MCF 10A (cell line): ENCODE measurements around the gene ASMTL. TPM values are rescaled to one million over a fixed set of nuclear protein-coding genes. Genes with fewer than 3 reads are reported as not detected.

ENCODE experiments used
- BruUV-seq: library from RNA; stranded (reverse); fragments of 400-500 nt; replicated peaks from 2 replicates; lab custom pipeline; 2021; lab: Mats Ljungman, UMichigan
- CTCF ChIA-PET: fragments of 300-600 bp; sonication (Branson Sonifier 250); formaldehyde crosslinking; extraction: SDS; loops from one replicate; lab custom pipeline; 2021; ENCODE audit warnings: antibody characterized with exemption, inconsistent platforms; lab: Yijun Ruan, JAX
- POLR2A ChIA-PET: fragments of 300-600, 350-650 bp; sonication (Branson Sonifier 250); formaldehyde crosslinking; extraction: SDS; loops from one replicate; lab custom pipeline; 2020; ENCODE audit warnings: antibody characterized with exemption, inconsistent platforms; lab: Yijun Ruan, JAX
- DNase-seq: peaks from one replicate; pipeline ENCODE4 v3.0.0-alpha.2; 2018; ENCODE audit not compliant: unreplicated experiment
- H3K27ac Mint-ChIP-seq: one replicate; pipeline ENCODE4 v1.8.0; 2022; ENCODE audit warnings: mild to moderate bottlenecking, low read depth, mixed read lengths; ENCODE audit not compliant: unreplicated experiment
- H3K27me3 Mint-ChIP-seq: one replicate; pipeline ENCODE4 v1.8.0; 2022; ENCODE audit warnings: mixed read lengths; ENCODE audit not compliant: insufficient read depth, unreplicated experiment
- H3K36me3 Mint-ChIP-seq: one replicate; pipeline ENCODE4 v1.8.0; 2022; ENCODE audit warnings: mild to moderate bottlenecking, moderate library complexity, mixed read lengths; ENCODE audit not compliant: insufficient read depth, unreplicated experiment
- H3K4me1 Mint-ChIP-seq: one replicate; pipeline ENCODE4 v1.8.0; 2022; ENCODE audit warnings: mixed read lengths; ENCODE audit not compliant: insufficient read depth, unreplicated experiment
- H3K4me3 Mint-ChIP-seq: one replicate; pipeline ENCODE4 v1.8.0; 2022; ENCODE audit warnings: mild to moderate bottlenecking, moderate library complexity, mixed read lengths; ENCODE audit not compliant: unreplicated experiment
- H3K9me3 Mint-ChIP-seq: one replicate; pipeline ENCODE4 v1.8.0; 2022; ENCODE audit warnings: mixed read lengths; ENCODE audit not compliant: unreplicated experiment
- CTCF ChIP-seq: fragments of 200-600 bp; IDR thresholded peaks from one replicate; pipeline ENCODE4 v1.8.0; 2022; ENCODE audit warnings: antibody characterized with exemption, mild to moderate bottlenecking; ENCODE audit not compliant: unreplicated experiment
- intact Hi-C: fragments of 100-400 bp; cut with micrococcal nuclease; formaldehyde crosslinking; loops from 2 replicates; pipeline ENCODE4 v1.14.1; 2022
- total RNA-seq: library from RNA; stranded (reverse); gene quantifications from 2 replicates; pipeline ENCODE4 v1.2.3, GENCODE V29; 2022

The ASMTL gene
- total RNA-seq, 1 experiment from 2014 or later, result 20.6 TPM

GRCh38 chrX:1444561-1445500 lies 7.9 kb downstream of the ASMTL start:
- no peak overlapping the region for H3K4me3 Mint-ChIP-seq
- BruUV-seq, result no TSS peak
- DNase-seq, result no peak
- no peak overlapping the region for H3K27ac Mint-ChIP-seq
- peaks cover 19% of the 10 kb centered on the region for H3K36me3 Mint-ChIP-seq
- no peaks in the 10 kb centered on the region for H3K4me1 Mint-ChIP-seq
- H3K27me3 Mint-ChIP-seq, result no peaks in the 10 kb centered on the region
- ChIA-PET POLR2A (no interaction called here), CTCF (no interaction called here)
- intact Hi-C loops, result no loop called here
- peaks cover 17% of the 10 kb centered on the region for H3K9me3 Mint-ChIP-seq
- no peak for TF ChIP-seq CTCF

- H3K36me3 Mint-ChIP-seq, result peaks cover 31% of the 10 kb centered on the region
- H3K27me3 Mint-ChIP-seq, result no peaks in the 10 kb centered on the region
- ChIA-PET POLR2A (no interaction called here), CTCF (no interaction called here)
- no peak overlapping the region for H3K27ac Mint-ChIP-seq
- intact Hi-C loops, result no loop called here
- BruUV-seq, result no TSS peak
- TF ChIP-seq CTCF, result no peak
- DNase-seq, result no peak
- no peak overlapping the region for H3K4me3 Mint-ChIP-seq
- H3K9me3 Mint-ChIP-seq, result peaks cover 9% of the 10 kb centered on the region
- no peaks in the 10 kb centered on the region for H3K4me1 Mint-ChIP-seq
Observed at GRCh38 chrX:1443496-1444075, 9.1 kb downstream of the ASMTL start.

GRCh38 chrX:1442724-1443367 lies 9.9 kb downstream of the ASMTL start:
- Mint-ChIP-seq H3K4me3 (no peak overlapping the region), H3K36me3 (peaks cover 37% of the 10 kb centered on the region), H3K27ac (no peak overlapping the region), H3K9me3 (peaks cover 9% of the 10 kb centered on the region), H3K27me3 (no peaks in the 10 kb centered on the region), H3K4me1 (no peaks in the 10 kb centered on the region)
- ChIA-PET CTCF (no interaction called here), POLR2A (no interaction called here)
- DNase-seq, result no peak
- no TSS peak for BruUV-seq
- intact Hi-C loops, result no loop called here
- TF ChIP-seq CTCF, result no peak

- no TSS peak for BruUV-seq
- intact Hi-C loops, result no loop called here
- DNase-seq, result no peak
- Mint-ChIP-seq H3K36me3 (peaks cover 44% of the 10 kb centered on the region), H3K9me3 (peaks cover 9% of the 10 kb centered on the region), H3K4me3 (no peak overlapping the region), H3K4me1 (no peaks in the 10 kb centered on the region), H3K27ac (no peak overlapping the region), H3K27me3 (no peaks in the 10 kb centered on the region)
- ChIA-PET POLR2A (no interaction called here), CTCF (no interaction called here)
- no peak for TF ChIP-seq CTCF
Observed at GRCh38 chrX:1442016-1442665, 10.6 kb downstream of the ASMTL start.
